ENCODE results near the gene SGMS1.

The SGMS1 gene

GRCh38 chr10:50469778-50470193 is 154.0 kb downstream of the SGMS1 start:
- Histone ChIP-seq H2AFZ (ENCODE audit: low read depth, low read length, severe bottlenecking) (no peak overlapping the region), H3K79me2 (ENCODE audit: insufficient read depth, low read length) (no peaks in the 10 kb centered on the region), H3K27ac (ENCODE audit: low read depth, low read length) (no peak overlapping the region), H3F3A (ENCODE audit: insufficient read depth) (no peaks in the 10 kb centered on the region), H3K4me3 (ENCODE audit: insufficient read depth, low read length, poor library complexity, severe bottlenecking) (no peak overlapping the region), H4K20me1 (ENCODE audit: low read depth, low read length) (no peaks in the 10 kb centered on the region), H3K9ac (ENCODE audit: low read length) (no peak overlapping the region), H3K4me2 (ENCODE audit: low read depth, low read length, poor library complexity, severe bottlenecking) (no peak overlapping the region), H3K9me3 (ENCODE audit: insufficient read depth, low read length) (no peaks in the 10 kb centered on the region), H3K36me3 (ENCODE audit: low read length) (no peaks in the 10 kb centered on the region), H3K9me2 (replicated peaks; ENCODE audit: insufficient read depth, low read length) (no peaks in the 10 kb centered on the region), H3K27me3 (ENCODE audit: low read length) (no peaks in the 10 kb centered on the region)
- TF ChIP-seq EZH2phosphoT487 (conservative IDR thresholded peaks at IDR 0.05; ENCODE audit: low read length), result no peak

GRCh38 chr10:50469288-50469687 is 154.5 kb downstream of the SGMS1 start:
- TF ChIP-seq CTCF (IDR thresholded peaks at IDR 0.05; ENCODE audit: insufficient read depth, low read length, poor library complexity, severe bottlenecking) (no peak), EZH2phosphoT487 (conservative IDR thresholded peaks at IDR 0.05; ENCODE audit: low read length) (no peak)
- no peak overlapping the region for H3K27ac ChIP-seq (ENCODE audit: low read depth, low read length)
- H3K9me2 ChIP-seq (replicated peaks; ENCODE audit: insufficient read depth, low read length), result no peaks in the 10 kb centered on the region
- H3K9me3 ChIP-seq (ENCODE audit: insufficient read depth, low read length), result no peaks in the 10 kb centered on the region
- H3K79me2 ChIP-seq (ENCODE audit: insufficient read depth, low read length), result no peaks in the 10 kb centered on the region
- H3K36me3 ChIP-seq (ENCODE audit: low read length), result no peaks in the 10 kb centered on the region
- H4K20me1 ChIP-seq (ENCODE audit: low read depth, low read length), result no peaks in the 10 kb centered on the region
- no peak overlapping the region for H2AFZ ChIP-seq (ENCODE audit: low read depth, low read length, severe bottlenecking)
- no peak overlapping the region for H3K4me2 ChIP-seq (ENCODE audit: low read depth, low read length, poor library complexity, severe bottlenecking)
- no peaks in the 10 kb centered on the region for H3K27me3 ChIP-seq (ENCODE audit: low read length)
- H3K4me3 ChIP-seq (ENCODE audit: insufficient read depth, low read length, poor library complexity, severe bottlenecking), result no peak overlapping the region
- no peaks in the 10 kb centered on the region for H3F3A ChIP-seq (ENCODE audit: insufficient read depth)
- no peak overlapping the region for H3K9ac ChIP-seq (ENCODE audit: low read length)

GRCh38 chr10:50467209-50467608 is 156.5 kb downstream of the SGMS1 start:
- no peaks in the 10 kb centered on the region for H4K20me1 ChIP-seq (ENCODE audit: low read depth, low read length)
- no peak overlapping the region for H3K9ac ChIP-seq (ENCODE audit: low read length)
- no peaks in the 10 kb centered on the region for H3K27me3 ChIP-seq (ENCODE audit: low read length)
- no peaks in the 10 kb centered on the region for H3F3A ChIP-seq (ENCODE audit: insufficient read depth)
- no peaks in the 10 kb centered on the region for H3K9me3 ChIP-seq (ENCODE audit: insufficient read depth, low read length)
- H3K9me2 ChIP-seq (replicated peaks; ENCODE audit: insufficient read depth, low read length), result no peaks in the 10 kb centered on the region
- no peak overlapping the region for H2AFZ ChIP-seq (ENCODE audit: low read depth, low read length, severe bottlenecking)
- H3K36me3 ChIP-seq (ENCODE audit: low read length), result no peaks in the 10 kb centered on the region
- H3K4me2 ChIP-seq (ENCODE audit: low read depth, low read length, poor library complexity, severe bottlenecking), result no peak overlapping the region
- TF ChIP-seq CTCF (IDR thresholded peaks at IDR 0.05; ENCODE audit: insufficient read depth, low read length, poor library complexity, severe bottlenecking) (no peak), EZH2phosphoT487 (conservative IDR thresholded peaks at IDR 0.05; ENCODE audit: low read length) (no peak)
- no peak overlapping the region for H3K27ac ChIP-seq (ENCODE audit: low read depth, low read length)
- no peak overlapping the region for H3K4me3 ChIP-seq (ENCODE audit: insufficient read depth, low read length, poor library complexity, severe bottlenecking)
- no peaks in the 10 kb centered on the region for H3K79me2 ChIP-seq (ENCODE audit: insufficient read depth, low read length)

GRCh38 chr10:50464004-50464409 is 159.7 kb downstream of the SGMS1 start:
- Histone ChIP-seq H3F3A (ENCODE audit: insufficient read depth) (no peaks in the 10 kb centered on the region), H3K4me3 (ENCODE audit: insufficient read depth, low read length, poor library complexity, severe bottlenecking) (no peak overlapping the region), H3K36me3 (ENCODE audit: low read length) (no peaks in the 10 kb centered on the region), H3K4me2 (ENCODE audit: low read depth, low read length, poor library complexity, severe bottlenecking) (no peak overlapping the region), H3K9me2 (replicated peaks; ENCODE audit: insufficient read depth, low read length) (no peaks in the 10 kb centered on the region), H3K27ac (ENCODE audit: low read depth, low read length) (no peak overlapping the region), H3K9me3 (ENCODE audit: insufficient read depth, low read length) (no peaks in the 10 kb centered on the region), H3K27me3 (ENCODE audit: low read length) (no peaks in the 10 kb centered on the region), H3K9ac (ENCODE audit: low read length) (no peak overlapping the region), H3K79me2 (ENCODE audit: insufficient read depth, low read length) (no peaks in the 10 kb centered on the region), H2AFZ (ENCODE audit: low read depth, low read length, severe bottlenecking) (no peak overlapping the region), H4K20me1 (ENCODE audit: low read depth, low read length) (no peaks in the 10 kb centered on the region)
- no peak for TF ChIP-seq CTCF (IDR thresholded peaks at IDR 0.05; ENCODE audit: insufficient read depth, low read length, poor library complexity, severe bottlenecking)
- no peak for TF ChIP-seq EZH2phosphoT487 (conservative IDR thresholded peaks at IDR 0.05; ENCODE audit: low read length)
